Transverse colon (tissue), 3 donors: Measurements from ENCODE around the gene RAPGEF4.

Experiments
- POLR2A ChIP-seq: fragments of 450-650 bp; IDR thresholded peaks from one replicate; pipeline ENCODE4 v1.6.1; 2016; ENCODE audit warnings: antibody characterized with exemption, mild to moderate bottlenecking, moderate library complexity
- TF ChIP-seq, protein P1 (sequence below), 5 experiments: fragments of 200-600 bp in 3 of 5; fragments of 450-650 bp in 2 of 5; sonication (generic) in 3 of 5; IDR thresholded peaks; 1 replicate in 2 of 5; 2 replicates in 3 of 5; pipeline ENCODE4 v1.5.1; 2016 to 2017; ENCODE audit warnings: antibody characterized with exemption in 5 of 5, inconsistent platforms in 3 of 5, mild to moderate bottlenecking in 2 of 5, moderate library complexity in 1 of 5

DNA sequence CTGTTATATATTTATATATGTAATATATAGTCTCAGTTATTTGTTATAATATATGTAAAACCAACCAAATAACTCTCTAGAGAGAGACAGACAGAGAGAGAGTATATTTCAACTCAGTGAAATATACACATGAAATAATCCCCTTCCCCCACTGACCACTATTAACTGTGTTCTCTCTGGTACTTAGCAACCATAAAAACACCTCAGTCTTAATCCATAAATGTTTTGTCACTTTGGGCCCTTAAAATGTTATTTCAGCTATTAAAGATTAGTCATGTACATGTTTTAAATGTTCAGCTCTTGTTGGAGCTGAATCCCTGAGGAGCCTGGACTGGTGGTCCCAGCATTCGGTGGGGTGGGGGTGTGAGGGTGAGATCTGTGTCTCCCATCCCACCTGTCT is 217.8 kb downstream of the RAPGEF4 start:
- TF ChIP-seq POLR2A: no peak
- TF ChIP-seq, protein P1, sequence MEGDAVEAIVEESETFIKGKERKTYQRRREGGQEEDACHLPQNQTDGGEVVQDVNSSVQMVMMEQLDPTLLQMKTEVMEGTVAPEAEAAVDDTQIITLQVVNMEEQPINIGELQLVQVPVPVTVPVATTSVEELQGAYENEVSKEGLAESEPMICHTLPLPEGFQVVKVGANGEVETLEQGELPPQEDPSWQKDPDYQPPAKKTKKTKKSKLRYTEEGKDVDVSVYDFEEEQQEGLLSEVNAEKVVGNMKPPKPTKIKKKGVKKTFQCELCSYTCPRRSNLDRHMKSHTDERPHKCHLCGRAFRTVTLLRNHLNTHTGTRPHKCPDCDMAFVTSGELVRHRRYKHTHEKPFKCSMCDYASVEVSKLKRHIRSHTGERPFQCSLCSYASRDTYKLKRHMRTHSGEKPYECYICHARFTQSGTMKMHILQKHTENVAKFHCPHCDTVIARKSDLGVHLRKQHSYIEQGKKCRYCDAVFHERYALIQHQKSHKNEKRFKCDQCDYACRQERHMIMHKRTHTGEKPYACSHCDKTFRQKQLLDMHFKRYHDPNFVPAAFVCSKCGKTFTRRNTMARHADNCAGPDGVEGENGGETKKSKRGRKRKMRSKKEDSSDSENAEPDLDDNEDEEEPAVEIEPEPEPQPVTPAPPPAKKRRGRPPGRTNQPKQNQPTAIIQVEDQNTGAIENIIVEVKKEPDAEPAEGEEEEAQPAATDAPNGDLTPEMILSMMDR (IDR thresholded peaks at IDR 0.05): no peak
